Left renal cortex interstitium (tissue), 4 donors: ENCODE measurements around the gene SRBD1. TPM values are rescaled to one million over a fixed set of nuclear protein-coding genes. Genes with fewer than 3 reads are reported as not detected.

Source experiments
- polyA plus RNA-seq, 4 donors: library from polyadenylated mRNA; unstranded; fragments of 120-200 nt; gene quantifications; one replicate each; pipeline ENCODE4 v1.2.1, GENCODE V29; 2013; ENCODE audit not compliant: insufficient read length in 4 of 4

The SRBD1 gene
- polyA plus RNA-seq, 4 donors: 21.2 to 25.9 (median 22.8) TPM

Other genes with a start within 250 kb of the SRBD1 start
- 1 to 10 TPM; 7.9 to 9.2 (median 8.5) TPM for gene PRKCE, start 40.4 kb upstream of the SRBD1 start, polyA plus RNA-seq